SK-N-SH (cell line): ENCODE results near the gene SPON2. TPM values are rescaled to one million over a fixed set of nuclear protein-coding genes. Genes with fewer than 3 reads are reported as not detected.

ENCODE experiments used
- CTCF ChIA-PET: fragments of 300-600, 350-600 bp; formaldehyde crosslinking; extraction: SDS; loops from one replicate; lab custom pipeline; 2021; lab: Yijun Ruan, JAX
- POLR2A ChIA-PET: fragments of 350-600 bp; sonication (Branson Sonifier 250); formaldehyde crosslinking; extraction: SDS; loops from one replicate; lab custom pipeline; 2020; ENCODE audit warnings: antibody characterized with exemption, inconsistent platforms; lab: Yijun Ruan, JAX
- DNase-seq: peaks from one replicate; pipeline ENCODE4 v3.0.0; 2012
- H2AFZ ChIP-seq: fragments of 200-600 bp; sonication (generic); 2 replicates; pipeline ENCODE4 v1.8.1; 2016; ENCODE audit warnings: antibody characterized with exemption, mild to moderate bottlenecking, low read depth
- H3F3A ChIP-seq: fragments of 200-600 bp; sonication (generic); replicated peaks from 2 replicates; pipeline ENCODE3; 2016; ENCODE audit warnings: antibody characterized with exemption, mild to moderate bottlenecking; ENCODE audit not compliant: insufficient read depth
- H3K27ac ChIP-seq, 2 experiments: fragments of 200-500 bp in 1 of 2; fragments of 200-600 bp in 1 of 2; sonication (Bioruptor generic) in 1 of 2; sonication (generic), shearing (Covaris generic) in 1 of 2; 2 replicates each; pipeline versions ENCODE4 v1.5.1 to v1.6.1; 2014 to 2016; ENCODE audit warnings: low read depth in 2 of 2, inconsistent platforms in 1 of 2, low read length in 1 of 2, mild to moderate bottlenecking in 1 of 2, mixed read lengths in 1 of 2
- H3K27me3 ChIP-seq: fragments of 200-600 bp; sonication (generic), shearing (Covaris generic); 2 replicates; pipeline ENCODE4 v1.6.1; 2016; ENCODE audit warnings: mixed run types; ENCODE audit not compliant: insufficient read depth
- H3K36me3 ChIP-seq, 2 experiments: fragments of 200-500 bp in 1 of 2; fragments of 200-600 bp in 1 of 2; sonication (Bioruptor generic) in 1 of 2; sonication (generic) in 1 of 2; replicated peaks in 1 of 2; 2 replicates each; pipeline versions ENCODE3 to v1.5.1; 2014 to 2016; ENCODE audit warnings: low read length in 1 of 2, mild to moderate bottlenecking in 1 of 2; ENCODE audit not compliant: insufficient read depth in 2 of 2, control insufficient read depth in 1 of 2
- H3K4me1 ChIP-seq, 2 experiments: fragments of 200-500 bp in 1 of 2; fragments of 200-600 bp in 1 of 2; sonication (Bioruptor generic) in 1 of 2; sonication (generic), shearing (Covaris generic) in 1 of 2; 2 replicates each; pipeline versions ENCODE4 v1.5.1 to v1.6.1; 2014 to 2016; ENCODE audit warnings: low read depth in 1 of 2, low read length in 1 of 2, mixed run types in 1 of 2; ENCODE audit not compliant: insufficient read depth in 2 of 2, control insufficient read depth in 1 of 2
- H3K4me2 ChIP-seq: fragments of 200-600 bp; sonication (generic), shearing (Covaris generic); 2 replicates; pipeline ENCODE4 v1.6.1; 2017; ENCODE audit warnings: mixed run types
- H3K4me3 ChIP-seq, 2 experiments: fragments of 200-500 bp in 1 of 2; fragments of 200-600 bp in 1 of 2; sonication (Bioruptor generic) in 1 of 2; sonication (generic), shearing (Covaris generic) in 1 of 2; 2 replicates each; pipeline versions ENCODE4 v1.5.1 to v1.8.1; 2014 to 2016; ENCODE audit warnings: low read depth in 2 of 2, inconsistent platforms in 1 of 2, low read length in 1 of 2, mild to moderate bottlenecking in 1 of 2, mixed read lengths in 1 of 2, moderate library complexity in 1 of 2
- H3K79me2 ChIP-seq: fragments of 200-600 bp; sonication (generic); 2 replicates; pipeline ENCODE4 v1.8.1; 2017; ENCODE audit warnings: mild to moderate bottlenecking; ENCODE audit not compliant: insufficient read depth
- H3K9ac ChIP-seq: fragments of 200-600 bp; sonication (generic); 2 replicates; pipeline ENCODE4 v1.6.1; 2017; ENCODE audit warnings: mixed run types
- H3K9me2 ChIP-seq: fragments of 200-600 bp; sonication (generic); 2 replicates; pipeline ENCODE4 v1.6.1; 2017; ENCODE audit warnings: mixed run types
- H3K9me3 ChIP-seq: fragments of 200-600 bp; sonication (generic); 2 replicates; pipeline ENCODE4 v1.6.1; 2017; ENCODE audit warnings: mixed run types, mild to moderate bottlenecking, moderate library complexity
- H4K20me1 ChIP-seq: fragments of 200-600 bp; sonication (generic); 2 replicates; pipeline ENCODE4 v1.6.1; 2017; ENCODE audit warnings: mild to moderate bottlenecking, mixed run types; ENCODE audit not compliant: insufficient read depth
- CHD2 ChIP-seq: fragments of 150-350 bp; IDR thresholded peaks from 2 replicates; pipeline ENCODE4 v1.6.1; 2018; ENCODE audit warnings: low read length; ENCODE audit not compliant: partially characterized antibody
- ELF1 ChIP-seq: IDR thresholded peaks from 2 replicates; pipeline ENCODE4 v1.4.0; 2012
- EP300 ChIP-seq, 2 experiments: IDR thresholded peaks; 2 replicates each; pipeline versions ENCODE4 v1.4.0 to v1.6.1; 2012; ENCODE audit warnings: borderline replicate concordance in 1 of 2, low read depth in 1 of 2, low read length in 1 of 2
- FOXJ3 ChIP-seq: sonication (generic); formaldehyde crosslinking; IDR thresholded peaks from 2 replicates; pipeline ENCODE4 v1.5.1; 2020; ENCODE audit warnings: mild to moderate bottlenecking, missing genetic modification reagents
- GABPA ChIP-seq: IDR thresholded peaks from 2 replicates; pipeline ENCODE4 v1.4.0; 2012; ENCODE audit warnings: low read depth, mild to moderate bottlenecking
- GATA2 ChIP-seq: sonication (generic); formaldehyde crosslinking; IDR thresholded peaks from 2 replicates; pipeline ENCODE4 v1.5.0; 2020; ENCODE audit warnings: mild to moderate bottlenecking, missing genetic modification reagents
- MXI1 ChIP-seq: IDR thresholded peaks from 2 replicates; pipeline ENCODE4 v1.6.1; 2012; ENCODE audit warnings: mild to moderate bottlenecking, low read depth, low read length, improper control_type of control experiment
- NRF1 ChIP-seq: IDR thresholded peaks from 2 replicates; pipeline ENCODE4 v1.6.1; 2012; ENCODE audit warnings: low read depth, mild to moderate bottlenecking, low read length
- POLR2AphosphoS5 ChIP-seq: IDR thresholded peaks from 2 replicates; pipeline ENCODE4 v1.6.1; 2012; ENCODE audit warnings: low read depth, low read length
- RAD21 ChIP-seq: IDR thresholded peaks from 2 replicates; pipeline ENCODE4 v1.6.1; 2012; ENCODE audit warnings: mild to moderate bottlenecking, low read length
- RFX5 ChIP-seq: IDR thresholded peaks from 2 replicates; pipeline ENCODE4 v1.6.1; 2012; ENCODE audit warnings: mild to moderate bottlenecking, improper control_type of control experiment, low read length
- RXRA ChIP-seq: IDR thresholded peaks from 2 replicates; pipeline ENCODE4 v1.4.0; 2012; ENCODE audit warnings: low read depth, mild to moderate bottlenecking, borderline replicate concordance
- SMC3 ChIP-seq: IDR thresholded peaks from 2 replicates; pipeline ENCODE4 v1.6.1; 2012; ENCODE audit warnings: low read depth, low read length, improper control_type of control experiment
- TAF1 ChIP-seq: IDR thresholded peaks from 2 replicates; pipeline ENCODE4 v1.6.1; 2012; ENCODE audit warnings: low read depth, mild to moderate bottlenecking, low read length, moderate library complexity, borderline replicate concordance
- YY1 ChIP-seq: IDR thresholded peaks from 2 replicates; pipeline ENCODE4 v1.4.0; 2012; ENCODE audit warnings: low read depth, mild to moderate bottlenecking
- WGBS: methylation state at CpG from one replicate; pipeline ENCODE4 v1.1.6; 2017; ENCODE audit warnings: low lambda C conversion rate; 5-methylcytosine and 5-hydroxymethylcytosine counted together
- polyA plus RNA-seq, 3 experiments: library from polyadenylated mRNA; depleted of rRNA; stranded (reverse); fragments of >200 nt; gene quantifications; 2 replicates each; pipeline ENCODE4 v1.2.3, GENCODE V29; 2012
- TF ChIP-seq, protein P1 (sequence below): IDR thresholded peaks from 2 replicates; pipeline ENCODE4; 2012
- TF ChIP-seq, protein P2 (sequence below): IDR thresholded peaks from 2 replicates; pipeline ENCODE4 v1.4.0; 2012; ENCODE audit warnings: low read depth, borderline replicate concordance

The SPON2 gene
- polyA plus RNA-seq, 1 of the 3 experiments (the other 2 are of a cell fraction), result 11.4 TPM

DNA sequence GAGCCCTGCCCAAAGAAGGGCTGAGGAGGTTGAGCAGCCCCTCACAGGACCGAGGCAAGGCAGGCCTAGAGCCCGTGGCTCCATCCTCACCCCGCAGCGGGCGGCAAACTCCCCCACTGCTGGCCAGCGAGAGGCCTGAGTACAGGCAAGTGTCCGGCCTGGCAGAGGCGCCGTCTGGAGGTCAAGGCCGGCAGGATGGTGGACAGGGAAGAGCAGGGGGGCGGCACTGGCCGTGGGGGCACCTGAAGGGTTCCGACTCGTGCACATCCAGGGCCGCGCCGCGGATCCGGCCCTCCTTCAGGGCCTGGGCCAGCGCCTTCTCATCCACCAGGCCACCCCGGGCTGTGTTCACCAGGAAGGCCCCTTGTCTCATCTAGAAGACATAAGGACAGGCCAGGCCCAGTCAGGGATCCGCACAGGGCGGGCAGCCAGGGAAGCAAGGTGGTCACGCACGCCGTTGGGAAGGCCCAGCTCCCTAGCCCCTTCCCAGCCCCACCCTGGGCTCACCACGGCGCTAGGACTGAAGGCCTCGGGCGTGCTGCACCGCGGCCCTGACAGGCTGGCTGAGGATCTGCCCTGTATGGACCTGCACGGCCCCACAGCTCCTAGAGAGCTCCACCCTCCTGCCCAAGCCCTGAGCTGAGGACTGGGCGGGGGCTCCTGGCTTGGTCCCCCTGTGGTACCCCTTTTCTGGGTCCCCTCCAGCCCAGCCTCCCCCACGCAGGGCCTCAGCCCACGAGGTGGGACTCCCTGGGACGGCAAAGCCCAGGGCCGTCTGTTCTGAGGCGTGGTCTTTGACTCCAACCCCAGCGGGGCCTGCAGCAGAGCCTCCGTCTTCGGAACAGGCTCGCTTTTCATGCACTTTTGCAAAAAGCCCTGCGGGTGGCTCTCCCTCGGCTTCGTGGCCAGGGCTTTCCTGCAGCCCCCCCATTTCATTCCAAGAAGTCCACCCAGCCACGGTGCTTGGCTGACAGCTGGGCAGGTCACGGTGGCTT, 42.0 kb upstream of the SPON2 start:
- Histone ChIP-seq H3K9ac (no peak overlapping the region), H3K79me2 (peaks cover 12% of the 10 kb centered on the region; the same call in 1 of the 2 replicates), H3K4me3 (no peak overlapping the region), H3K9me3 (no peaks in the 10 kb centered on the region), H3K27me3 (no peaks in the 10 kb centered on the region), H3K27ac (no peak overlapping the region), H3K36me3 (peaks cover 11 to 75% of the 10 kb centered on the region in 2 experiments), H4K20me1 (peaks cover 7% of the 10 kb centered on the region; the same call in 1 of the 2 replicates), H3K9me2 (no peaks in the 10 kb centered on the region), H3K4me1 (peaks cover 0 to 18% of the 10 kb centered on the region in 2 experiments; a peak in 1 of 4 replicates), H3F3A (no peaks in the 10 kb centered on the region), H3K4me2 (no peak overlapping the region), H2AFZ (no peak overlapping the region)
- DNase-seq, result no peak
- TF ChIP-seq TAF1, result no peak
- TF ChIP-seq GATA2, result no peak
- TF ChIP-seq NRF1, result no peak
- no peak for TF ChIP-seq FOXJ3
- no peak for TF ChIP-seq SMC3
- no peak for TF ChIP-seq MXI1
- TF ChIP-seq RAD21, result no peak
- TF ChIP-seq ELF1, result no peak
- no peak for TF ChIP-seq YY1
- TF ChIP-seq GABPA, result no peak
- TF ChIP-seq, protein P1, sequence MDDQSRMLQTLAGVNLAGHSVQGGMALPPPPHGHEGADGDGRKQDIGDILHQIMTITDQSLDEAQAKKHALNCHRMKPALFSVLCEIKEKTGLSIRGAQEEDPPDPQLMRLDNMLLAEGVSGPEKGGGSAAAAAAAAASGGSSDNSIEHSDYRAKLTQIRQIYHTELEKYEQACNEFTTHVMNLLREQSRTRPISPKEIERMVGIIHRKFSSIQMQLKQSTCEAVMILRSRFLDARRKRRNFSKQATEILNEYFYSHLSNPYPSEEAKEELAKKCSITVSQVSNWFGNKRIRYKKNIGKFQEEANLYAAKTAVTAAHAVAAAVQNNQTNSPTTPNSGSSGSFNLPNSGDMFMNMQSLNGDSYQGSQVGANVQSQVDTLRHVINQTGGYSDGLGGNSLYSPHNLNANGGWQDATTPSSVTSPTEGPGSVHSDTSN, result no peak
- no peak for TF ChIP-seq CHD2
- ChIA-PET CTCF (interaction anchor here (1.5 kb wide), 1 partner anchor 48 kb away, joined by 5 read pairs; no protein-coding TSS in a partner anchor), POLR2A (no interaction called here)
- WGBS, result 89% methylated on average over 8 of the region's 48 CpGs

DNA sequence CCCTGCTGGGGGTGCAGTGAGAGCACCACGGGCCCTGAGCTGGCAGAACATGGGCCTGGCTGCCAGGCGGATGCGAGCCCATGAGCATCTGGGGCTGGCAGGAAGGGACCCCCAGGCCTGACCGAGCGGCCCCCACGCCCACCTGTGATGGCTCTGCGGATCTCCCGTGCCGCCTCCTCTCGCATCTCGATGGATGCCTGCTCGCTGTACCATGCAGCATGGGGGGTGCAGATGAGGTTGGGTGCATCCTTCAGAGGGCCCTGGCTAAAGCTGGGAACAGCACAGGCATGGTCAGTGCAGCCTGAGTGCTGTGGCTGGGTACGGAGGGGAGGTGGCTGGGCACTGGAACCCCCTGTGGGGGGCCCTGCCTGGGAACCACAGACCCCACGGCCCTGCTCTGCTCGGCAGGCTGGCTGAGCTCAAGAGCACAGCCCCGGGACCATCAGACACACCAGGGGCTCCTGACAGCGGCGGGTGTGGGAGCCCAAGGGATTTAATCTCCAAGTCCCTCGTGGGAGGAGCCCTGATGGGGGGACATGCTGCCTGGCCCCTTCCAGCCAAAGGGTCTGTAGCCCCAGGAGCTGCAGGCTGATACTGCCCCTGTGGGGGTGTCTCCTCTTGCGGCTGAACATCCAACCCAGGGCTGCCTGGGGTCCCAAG, 41.1 kb upstream of the SPON2 start:
- CTCF ChIA-PET, result no interaction called here
- WGBS, result 99% methylated on average over 12 of the region's 20 CpGs
- Histone ChIP-seq H3K4me1 (peaks cover 0 to 27% of the 10 kb centered on the region in 2 experiments; a peak in 1 of 4 replicates), H3K9me2 (no peaks in the 10 kb centered on the region), H3K27me3 (no peaks in the 10 kb centered on the region), H3K9me3 (no peaks in the 10 kb centered on the region), H4K20me1 (peaks cover 4% of the 10 kb centered on the region; the same call in 1 of the 2 replicates), H2AFZ (no peak overlapping the region), H3K36me3 (peaks cover 8 to 67% of the 10 kb centered on the region in 2 experiments), H3K27ac (no peak overlapping the region; a peak in 1 of 4 replicates), H3F3A (no peaks in the 10 kb centered on the region), H3K9ac (no peak overlapping the region), H3K4me2 (no peak overlapping the region), H3K4me3 (no peak overlapping the region), H3K79me2 (peaks cover 3% of the 10 kb centered on the region; the same call in 1 of the 2 replicates)
- POLR2A ChIA-PET, result no interaction called here
- no peak for DNase-seq
- TF ChIP-seq, protein P2, sequence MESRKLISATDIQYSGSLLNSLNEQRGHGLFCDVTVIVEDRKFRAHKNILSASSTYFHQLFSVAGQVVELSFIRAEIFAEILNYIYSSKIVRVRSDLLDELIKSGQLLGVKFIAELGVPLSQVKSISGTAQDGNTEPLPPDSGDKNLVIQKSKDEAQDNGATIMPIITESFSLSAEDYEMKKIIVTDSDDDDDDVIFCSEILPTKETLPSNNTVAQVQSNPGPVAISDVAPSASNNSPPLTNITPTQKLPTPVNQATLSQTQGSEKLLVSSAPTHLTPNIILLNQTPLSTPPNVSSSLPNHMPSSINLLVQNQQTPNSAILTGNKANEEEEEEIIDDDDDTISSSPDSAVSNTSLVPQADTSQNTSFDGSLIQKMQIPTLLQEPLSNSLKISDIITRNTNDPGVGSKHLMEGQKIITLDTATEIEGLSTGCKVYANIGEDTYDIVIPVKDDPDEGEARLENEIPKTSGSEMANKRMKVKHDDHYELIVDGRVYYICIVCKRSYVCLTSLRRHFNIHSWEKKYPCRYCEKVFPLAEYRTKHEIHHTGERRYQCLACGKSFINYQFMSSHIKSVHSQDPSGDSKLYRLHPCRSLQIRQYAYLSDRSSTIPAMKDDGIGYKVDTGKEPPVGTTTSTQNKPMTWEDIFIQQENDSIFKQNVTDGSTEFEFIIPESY, result no peak
- TF ChIP-seq RFX5 (no peak), EP300 (IDR thresholded peaks at IDR 0.05; ENCODE audit: borderline replicate concordance in 1 of 2, low read depth in 1 of 2, low read length in 1 of 2) (no peak), RAD21 (no peak), POLR2AphosphoS5 (no peak), FOXJ3 (no peak), NRF1 (no peak), RXRA (no peak)
